ENCODE data around the gene ZNF319. TPM values are rescaled to one million over a fixed set of nuclear protein-coding genes. Genes with fewer than 3 reads are reported as not detected.
"Not testable (repeated sequence)": the region's sequence is repeated elsewhere in the genome, so short reads cannot be mapped to it uniquely, and the experiment has no call there.

ZNF319 gene
- polyA plus RNA-seq, 1 donor from 2014 or later, result 7.0 TPM

GRCh38 chr16:57979006-57979585 lies 21.4 kb downstream of the ZNF319 start:
- TF ChIP-seq CTCF (IDR thresholded peaks at IDR 0.05; ENCODE audit: poor library complexity, severe bottlenecking) (no peak), POLR2AphosphoS5 (IDR thresholded peaks at IDR 0.05) (no peak), EZH2 (IDR thresholded peaks at IDR 0.05; ENCODE audit: borderline replicate concordance, insufficient read depth, low read length, poor library complexity, severe bottlenecking) (no peak), REST (IDR thresholded peaks at IDR 0.05; ENCODE audit: borderline replicate concordance) (no peak), RAD21 (conservative IDR thresholded peaks at IDR 0.05) (no peak), EP300 (conservative IDR thresholded peaks at IDR 0.05; ENCODE audit: poor library complexity, severe bottlenecking) (no peak), MXI1 (conservative IDR thresholded peaks at IDR 0.05; ENCODE audit: poor library complexity, severe bottlenecking) (no peak), TAF1 (IDR thresholded peaks at IDR 0.05; ENCODE audit: low read depth) (no peak), SMC3 (conservative IDR thresholded peaks at IDR 0.05; ENCODE audit: poor library complexity) (no peak)
- Histone ChIP-seq H3K9me2 (ENCODE audit: insufficient read depth, low read length) (no peaks in the 10 kb centered on the region), H3K4me2 (ENCODE audit: low read length) (no peak overlapping the region), H3K4me3 (ENCODE audit: low read length) (no peak overlapping the region), H3F3A (ENCODE audit: insufficient read depth, low read length, poor library complexity, severe bottlenecking) (no peaks in the 10 kb centered on the region), H3K79me2 (replicated peaks; ENCODE audit: insufficient read depth, low read length) (no peaks in the 10 kb centered on the region), H3K27me3 (ENCODE audit: insufficient read depth, low read depth, low read length) (no peaks in the 10 kb centered on the region), H3K27ac (ENCODE audit: low read length) (no peak overlapping the region), H3K36me3 (ENCODE audit: insufficient read depth, low read length) (no peaks in the 10 kb centered on the region), H2AFZ (ENCODE audit: low read depth, low read length) (no peak overlapping the region), H3K9ac (ENCODE audit: low read length) (no peak overlapping the region), H4K20me1 (ENCODE audit: insufficient read depth) (no peaks in the 10 kb centered on the region), H3K9me3 (ENCODE audit: low read length) (no peaks in the 10 kb centered on the region)

GRCh38 chr16:57978070-57978465 lies 22.4 kb downstream of the ZNF319 start:
- not testable (repeated sequence) for H3K27ac ChIP-seq (ENCODE audit: low read length); H3K27me3 ChIP-seq (ENCODE audit: insufficient read depth, low read depth, low read length); H2AFZ ChIP-seq (ENCODE audit: low read depth, low read length)

More at GRCh38 chr16:57978070-57978465, 22.4 kb downstream of the ZNF319 start:
- not testable (repeated sequence) for H3K9me2 ChIP-seq (ENCODE audit: insufficient read depth, low read length); H3K9ac ChIP-seq (ENCODE audit: low read length); H3K79me2 ChIP-seq (replicated peaks; ENCODE audit: insufficient read depth, low read length); H3K4me2 ChIP-seq (ENCODE audit: low read length); H4K20me1 ChIP-seq (ENCODE audit: insufficient read depth); H3K36me3 ChIP-seq (ENCODE audit: insufficient read depth, low read length); H3F3A ChIP-seq (ENCODE audit: insufficient read depth, low read length, poor library complexity, severe bottlenecking); H3K9me3 ChIP-seq (ENCODE audit: low read length); H3K4me3 ChIP-seq (ENCODE audit: low read length)

Data from neural cell (in vitro differentiated cells).